Neural cell (in vitro differentiated cells): ENCODE measurements around the gene PLEKHD1. TPM values are rescaled to one million over a fixed set of nuclear protein-coding genes. Genes with fewer than 3 reads are reported as not detected.

Source experiments
- H2AFZ ChIP-seq: fragments of 200-600, 300-800 bp; sonication (generic), shearing (Covaris generic); 2 replicates; pipeline ENCODE4 v1.6.0; 2014; ENCODE audit warnings: low read depth, mild to moderate bottlenecking, antibody characterized with exemption, low read length, moderate library complexity
- H3F3A ChIP-seq: fragments of 200-600 bp; shearing (Covaris generic); 2 replicates; pipeline ENCODE4 v1.6.1; 2016; ENCODE audit warnings: mild to moderate bottlenecking, moderate library complexity, mixed read lengths, antibody characterized with exemption, low read length; ENCODE audit not compliant: insufficient read depth, poor library complexity, severe bottlenecking
- H3K27ac ChIP-seq: fragments of 200-600, 300-800 bp; sonication (generic), shearing (Covaris generic); 2 replicates; pipeline ENCODE4 v1.5.1; 2014; ENCODE audit warnings: mild to moderate bottlenecking, low read length, moderate library complexity
- H3K27me3 ChIP-seq: fragments of 300-800, 200-600 bp; sonication (generic), shearing (Covaris generic); 2 replicates; pipeline ENCODE4 v1.6.0; 2014; ENCODE audit warnings: mild to moderate bottlenecking, low read depth, low read length, moderate library complexity; ENCODE audit not compliant: insufficient read depth
- H3K36me3 ChIP-seq: fragments of 300-800, 200-600 bp; sonication (generic), shearing (Covaris generic); 2 replicates; pipeline ENCODE4 v1.5.1; 2014; ENCODE audit warnings: mild to moderate bottlenecking, antibody characterized with exemption, low read length, moderate library complexity; ENCODE audit not compliant: insufficient read depth
- H3K4me2 ChIP-seq: fragments of 300-800, 200-600 bp; sonication (generic), shearing (Covaris generic); 2 replicates; pipeline ENCODE4 v1.6.0; 2014; ENCODE audit warnings: mild to moderate bottlenecking, low read length
- H3K4me3 ChIP-seq: fragments of 300-800, 200-600 bp; sonication (generic), shearing (Covaris generic); 2 replicates; pipeline ENCODE4 v1.5.1; 2014; ENCODE audit warnings: mild to moderate bottlenecking, low read length, moderate library complexity
- H3K79me2 ChIP-seq: fragments of 200-600 bp; shearing (Covaris generic); replicated peaks from 2 replicates; pipeline ENCODE4 v1.6.0; 2014; ENCODE audit warnings: mild to moderate bottlenecking, low read length, moderate library complexity; ENCODE audit not compliant: insufficient read depth
- H3K9ac ChIP-seq: fragments of 300-800, 200-600 bp; sonication (generic), shearing (Covaris generic); 2 replicates; pipeline ENCODE4 v1.6.1; 2016; ENCODE audit warnings: mild to moderate bottlenecking, low read length, mixed read lengths
- H3K9me2 ChIP-seq: fragments of 200-600 bp; shearing (Covaris generic); 2 replicates; pipeline ENCODE4 v1.6.1; 2016; ENCODE audit warnings: mild to moderate bottlenecking, low read length, mixed read lengths; ENCODE audit not compliant: insufficient read depth
- H3K9me3 ChIP-seq: fragments of 200-600, 300-800 bp; sonication (generic), shearing (Covaris generic); 2 replicates; pipeline ENCODE4 v1.6.1; 2016; ENCODE audit warnings: mild to moderate bottlenecking, mixed run types, low read length, moderate library complexity, mixed read lengths
- H4K20me1 ChIP-seq: fragments of 200-600 bp; shearing (Covaris generic); 2 replicates; pipeline ENCODE4 v1.6.1; 2016; ENCODE audit warnings: mild to moderate bottlenecking, mixed run types; ENCODE audit not compliant: insufficient read depth
- EP300 ChIP-seq: fragments of 450-650 bp; conservative IDR thresholded peaks from 2 replicates; pipeline ENCODE4 v1.6.1; 2014; ENCODE audit warnings: antibody characterized with exemption, mild to moderate bottlenecking, moderate library complexity; ENCODE audit not compliant: poor library complexity, severe bottlenecking
- EZH2 ChIP-seq: fragments of 200-600, 300-800 bp; shearing (Covaris generic), sonication (generic); IDR thresholded peaks from 2 replicates; pipeline ENCODE4 v1.6.1; 2014; ENCODE audit warnings: antibody characterized with exemption, low read length, borderline replicate concordance, mild to moderate bottlenecking; ENCODE audit not compliant: insufficient read depth, poor library complexity, severe bottlenecking
- MXI1 ChIP-seq: fragments of 450-650 bp; conservative IDR thresholded peaks from 2 replicates; pipeline ENCODE4 v1.6.1; 2014; ENCODE audit warnings: antibody characterized with exemption, mild to moderate bottlenecking; ENCODE audit not compliant: poor library complexity, severe bottlenecking
- RAD21 ChIP-seq: fragments of 450-650 bp; conservative IDR thresholded peaks from 2 replicates; pipeline ENCODE4 v1.6.1; 2014; ENCODE audit warnings: antibody characterized with exemption, mild to moderate bottlenecking, moderate library complexity
- REST ChIP-seq: IDR thresholded peaks from 2 replicates; pipeline ENCODE4 v1.6.1; 2012; ENCODE audit warnings: borderline replicate concordance
- SMC3 ChIP-seq: fragments of 450-650 bp; conservative IDR thresholded peaks from 2 replicates; pipeline ENCODE4 v1.6.1; 2014; ENCODE audit warnings: antibody characterized with exemption, mild to moderate bottlenecking, moderate library complexity; ENCODE audit not compliant: poor library complexity
- TAF1 ChIP-seq: IDR thresholded peaks from 2 replicates; pipeline ENCODE4 v1.6.1; 2012; ENCODE audit warnings: low read depth
- polyA plus RNA-seq: library from polyadenylated mRNA; depleted of rRNA; stranded (reverse); fragments of >200 nt; gene quantifications from 2 replicates; pipeline ENCODE4 v1.2.3, GENCODE V29; 2014
- TF ChIP-seq, protein P1 (sequence below): fragments of 450-650 bp; IDR thresholded peaks from 2 replicates; pipeline ENCODE4 v1.5.1; 2014; ENCODE audit warnings: antibody characterized with exemption, mild to moderate bottlenecking, moderate library complexity; ENCODE audit not compliant: poor library complexity, severe bottlenecking

Gene PLEKHD1
- polyA plus RNA-seq, 1 donor from 2014 or later = 0.52 TPM

DNA sequence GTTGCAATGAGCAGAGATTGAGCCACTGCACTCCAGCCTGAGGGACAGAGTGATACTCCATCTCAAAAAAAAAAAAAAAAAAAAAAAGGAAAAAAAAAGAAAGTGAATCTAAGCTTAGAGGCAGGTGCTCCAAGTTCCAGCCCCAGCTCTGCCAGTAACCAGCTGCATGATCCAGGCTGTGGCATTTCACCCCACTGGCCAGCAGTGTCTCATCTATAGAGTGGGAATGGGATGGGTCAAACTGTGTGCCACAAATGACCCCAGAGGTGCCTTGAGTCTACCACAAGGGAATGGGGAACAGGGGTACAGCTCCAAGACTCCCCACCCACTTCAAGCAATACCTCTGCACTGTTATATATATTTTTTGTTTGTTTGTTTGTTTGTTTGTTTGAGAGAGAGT lies 5.0 kb downstream of the PLEKHD1 start:
- Histone ChIP-seq H3K27me3 (peaks cover 21% of the 10 kb centered on the region), H3K9me2 (no peaks in the 10 kb centered on the region), H3F3A (no peaks in the 10 kb centered on the region), H3K9me3 (no peaks in the 10 kb centered on the region), H3K27ac (no peak overlapping the region), H3K9ac (no peak overlapping the region), H4K20me1 (no peaks in the 10 kb centered on the region), H3K79me2 (no peaks in the 10 kb centered on the region), H2AFZ (no peak overlapping the region), H3K36me3 (no peaks in the 10 kb centered on the region), H3K4me3 (no peak overlapping the region), H3K4me2 (no peak overlapping the region)
- TF ChIP-seq SMC3 (no peak), RAD21 (no peak), TAF1 (no peak), MXI1 (no peak), EP300 (no peak), EZH2 (no peak)
- TF ChIP-seq, protein P1, sequence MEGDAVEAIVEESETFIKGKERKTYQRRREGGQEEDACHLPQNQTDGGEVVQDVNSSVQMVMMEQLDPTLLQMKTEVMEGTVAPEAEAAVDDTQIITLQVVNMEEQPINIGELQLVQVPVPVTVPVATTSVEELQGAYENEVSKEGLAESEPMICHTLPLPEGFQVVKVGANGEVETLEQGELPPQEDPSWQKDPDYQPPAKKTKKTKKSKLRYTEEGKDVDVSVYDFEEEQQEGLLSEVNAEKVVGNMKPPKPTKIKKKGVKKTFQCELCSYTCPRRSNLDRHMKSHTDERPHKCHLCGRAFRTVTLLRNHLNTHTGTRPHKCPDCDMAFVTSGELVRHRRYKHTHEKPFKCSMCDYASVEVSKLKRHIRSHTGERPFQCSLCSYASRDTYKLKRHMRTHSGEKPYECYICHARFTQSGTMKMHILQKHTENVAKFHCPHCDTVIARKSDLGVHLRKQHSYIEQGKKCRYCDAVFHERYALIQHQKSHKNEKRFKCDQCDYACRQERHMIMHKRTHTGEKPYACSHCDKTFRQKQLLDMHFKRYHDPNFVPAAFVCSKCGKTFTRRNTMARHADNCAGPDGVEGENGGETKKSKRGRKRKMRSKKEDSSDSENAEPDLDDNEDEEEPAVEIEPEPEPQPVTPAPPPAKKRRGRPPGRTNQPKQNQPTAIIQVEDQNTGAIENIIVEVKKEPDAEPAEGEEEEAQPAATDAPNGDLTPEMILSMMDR = no peak

DNA sequence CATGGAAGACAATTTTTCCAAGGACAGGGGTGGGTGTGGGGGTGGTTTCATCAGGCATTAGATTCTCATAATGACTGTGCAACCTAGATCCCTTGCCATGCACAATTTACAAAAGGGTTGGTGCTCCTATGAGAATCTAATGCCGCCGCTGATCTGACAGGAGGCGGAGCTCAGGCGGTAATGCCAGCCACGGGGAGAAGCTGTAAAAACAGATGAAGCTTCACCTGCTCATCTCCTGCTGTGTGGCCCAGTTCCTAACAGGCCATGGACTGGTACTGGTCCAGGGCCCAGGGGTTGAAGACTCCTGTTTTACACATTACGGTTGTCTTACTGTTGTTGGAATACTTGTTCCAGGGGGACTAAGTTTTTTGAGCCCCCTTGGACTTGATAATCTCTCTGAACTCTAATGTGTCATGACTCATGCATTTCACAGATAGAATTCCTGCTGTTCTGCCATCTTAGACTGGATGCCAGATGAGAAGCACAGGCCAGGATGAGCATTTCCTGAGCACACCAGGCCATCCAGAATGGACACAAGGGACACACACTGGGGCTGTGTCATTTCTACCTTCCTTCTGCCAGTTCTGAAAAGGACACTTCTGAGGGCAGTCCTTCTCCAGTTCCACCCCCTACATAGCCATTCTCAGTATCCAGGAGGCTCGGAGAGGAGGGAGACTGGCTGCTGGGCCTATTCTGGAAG lies 5.8 kb downstream of the PLEKHD1 start:
- H3K9me2 ChIP-seq = no peaks in the 10 kb centered on the region
- peaks cover 12% of the 10 kb centered on the region for H3K27me3 ChIP-seq
- H4K20me1 ChIP-seq = no peaks in the 10 kb centered on the region
- H3K36me3 ChIP-seq = no peaks in the 10 kb centered on the region
- H3K9ac ChIP-seq = no peak overlapping the region
- no peak overlapping the region for H2AFZ ChIP-seq
- no peaks in the 10 kb centered on the region for H3K79me2 ChIP-seq
- no peak overlapping the region for H3K4me3 ChIP-seq
- H3K27ac ChIP-seq = no peak overlapping the region
- TF ChIP-seq REST (no peak), SMC3 (no peak), EZH2 (no peak)
- H3F3A ChIP-seq = no peaks in the 10 kb centered on the region
- no peaks in the 10 kb centered on the region for H3K9me3 ChIP-seq
- no peak overlapping the region for H3K4me2 ChIP-seq
